GM12872 (cell line): ENCODE results near the gene PRG2.

Experiments used
- CTCF ChIP-seq: IDR thresholded peaks from 3 replicates; pipeline ENCODE4 v1.5.1; 2011; ENCODE audit warnings: low read depth, mild to moderate bottlenecking, low read length, moderate library complexity; ENCODE audit not compliant: insufficient read depth

PRG2 gene

GRCh38 chr11:57424792-57425564, 34.5 kb upstream of the PRG2 start:
- no peak for TF ChIP-seq CTCF

GRCh38 chr11:57424137-57424791, 33.8 kb upstream of the PRG2 start:
- TF ChIP-seq CTCF: no peak

- TF ChIP-seq CTCF: no peak
Measured at GRCh38 chr11:57422669-57423068, 32.2 kb upstream of the PRG2 start.

- TF ChIP-seq CTCF: no peak
Measured at GRCh38 chr11:57421805-57422204, 31.4 kb upstream of the PRG2 start.

GRCh38 chr11:57421066-57421465, 30.6 kb upstream of the PRG2 start:
- TF ChIP-seq CTCF: no peak

- no peak for TF ChIP-seq CTCF
Measured at GRCh38 chr11:57419146-57419545, 28.7 kb upstream of the PRG2 start.

- TF ChIP-seq CTCF: no peak
Measured at GRCh38 chr11:57418131-57418530, 27.7 kb upstream of the PRG2 start.
